ENCODE data around the gene CYP4Z1.
"Not testable (repeated sequence)": the region's sequence is repeated elsewhere in the genome, so short reads cannot be mapped to it uniquely, and the experiment has no call there.

CYP4Z1 gene

DNA sequence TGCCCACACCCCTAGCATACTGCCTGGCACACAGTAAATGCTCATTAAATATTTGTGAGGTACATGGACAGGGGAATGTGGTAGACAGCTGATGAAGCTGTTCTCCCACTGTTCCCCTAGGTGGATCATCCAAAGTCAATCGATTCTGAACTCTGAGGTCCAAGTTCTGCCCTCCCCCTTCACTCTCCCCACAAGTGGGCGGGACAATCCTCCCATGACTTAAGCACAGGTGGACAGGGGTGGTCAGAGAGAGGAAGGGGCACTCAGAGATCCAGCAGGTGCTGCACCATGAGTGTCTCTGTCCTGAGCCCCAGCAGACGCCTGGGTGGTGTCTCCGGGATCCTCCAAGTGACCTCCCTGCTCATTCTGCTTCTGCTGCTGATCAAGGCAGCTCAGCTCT lies 70.2 kb downstream of the CYP4Z1 start, which contains the start of gene CYP4A22:
Gene CYP4A22, plus strand, starts transcription at position 244 of the 400 bp plus-strand sequence. Its CDS starts 45 bp downstream, at position 289.
- Histone ChIP-seq H3K9ac (ENCODE audit: low read length) (no peak within 1 kb of the TSS), H3K36me3 (ENCODE audit: control insufficient read depth, insufficient read depth, low read length) (no peaks in the 10 kb centered on the region), H3K4me3 (ENCODE audit: low read length) (no peak within 1 kb of the TSS), H3K27ac (ENCODE audit: low read depth, low read length) (no peak within 1 kb of the TSS), H3K4me1 (ENCODE audit: control insufficient read depth, insufficient read depth, low read length) (no peaks in the 10 kb centered on the region), H3K27me3 (ENCODE audit: control insufficient read depth, insufficient read depth, low read length) (no peaks in the 10 kb centered on the region)

GRCh38 chr1:47137925-47138615 lies 71.0 kb downstream of the CYP4Z1 start:
- no peaks in the 10 kb centered on the region for H3K4me1 ChIP-seq (ENCODE audit: control insufficient read depth, insufficient read depth, low read length)
- no peak overlapping the region for H3K4me3 ChIP-seq (ENCODE audit: low read length)
- H3K36me3 ChIP-seq (ENCODE audit: control insufficient read depth, insufficient read depth, low read length): no peaks in the 10 kb centered on the region
- H3K27me3 ChIP-seq (ENCODE audit: control insufficient read depth, insufficient read depth, low read length): no peaks in the 10 kb centered on the region
- H3K27ac ChIP-seq (ENCODE audit: low read depth, low read length): no peak overlapping the region
- H3K9ac ChIP-seq (ENCODE audit: low read length): no peak overlapping the region

GRCh38 chr1:47140358-47140757 lies 73.3 kb downstream of the CYP4Z1 start:
- H3K4me3 ChIP-seq (ENCODE audit: low read length); H3K9ac ChIP-seq (ENCODE audit: low read length); H3K27me3 ChIP-seq (ENCODE audit: control insufficient read depth, insufficient read depth, low read length); H3K27ac ChIP-seq (ENCODE audit: low read depth, low read length); H3K4me1 ChIP-seq (ENCODE audit: control insufficient read depth, insufficient read depth, low read length); H3K36me3 ChIP-seq (ENCODE audit: control insufficient read depth, insufficient read depth, low read length): not testable (repeated sequence)

DNA sequence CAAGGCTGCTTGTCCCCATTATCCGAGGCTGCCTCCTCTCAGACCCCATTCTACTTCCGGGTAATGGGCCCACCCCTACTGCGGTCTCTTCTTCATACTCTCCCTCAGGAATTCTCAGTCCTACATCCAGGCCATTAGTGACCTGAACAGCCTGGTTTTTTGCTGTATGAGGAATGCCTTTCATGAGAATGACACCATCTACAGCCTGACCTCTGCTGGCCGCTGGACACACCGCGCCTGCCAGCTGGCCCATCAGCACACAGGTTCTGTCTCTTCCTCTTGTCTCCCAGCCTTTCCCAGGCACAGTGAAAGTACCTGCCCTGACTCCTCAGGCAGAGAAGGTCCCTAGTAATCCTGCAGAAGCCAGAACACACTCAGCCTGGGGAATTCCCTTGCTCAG lies 76.6 kb downstream of the CYP4Z1 start:
- H3K4me1 ChIP-seq (ENCODE audit: control insufficient read depth, insufficient read depth, low read length); H3K27ac ChIP-seq (ENCODE audit: low read depth, low read length); H3K4me3 ChIP-seq (ENCODE audit: low read length); H3K9ac ChIP-seq (ENCODE audit: low read length); H3K36me3 ChIP-seq (ENCODE audit: control insufficient read depth, insufficient read depth, low read length); H3K27me3 ChIP-seq (ENCODE audit: control insufficient read depth, insufficient read depth, low read length): not testable (repeated sequence)

- not testable (repeated sequence) for H3K4me1 ChIP-seq (ENCODE audit: control insufficient read depth, insufficient read depth, low read length); H3K4me3 ChIP-seq (ENCODE audit: low read length); H3K9ac ChIP-seq (ENCODE audit: low read length); H3K27me3 ChIP-seq (ENCODE audit: control insufficient read depth, insufficient read depth, low read length); H3K27ac ChIP-seq (ENCODE audit: low read depth, low read length); H3K36me3 ChIP-seq (ENCODE audit: control insufficient read depth, insufficient read depth, low read length)
Observed at GRCh38 chr1:47146495-47146894, 79.5 kb downstream of the CYP4Z1 start.

GRCh38 chr1:47147047-47147785 lies 80.2 kb downstream of the CYP4Z1 start:
- no peaks in the 10 kb centered on the region for H3K36me3 ChIP-seq (ENCODE audit: control insufficient read depth, insufficient read depth, low read length)
- no peak overlapping the region for H3K4me3 ChIP-seq (ENCODE audit: low read length)
- H3K27me3 ChIP-seq (ENCODE audit: control insufficient read depth, insufficient read depth, low read length): no peaks in the 10 kb centered on the region
- H3K27ac ChIP-seq (ENCODE audit: low read depth, low read length): no peak overlapping the region
- no peaks in the 10 kb centered on the region for H3K4me1 ChIP-seq (ENCODE audit: control insufficient read depth, insufficient read depth, low read length)
- H3K9ac ChIP-seq (ENCODE audit: low read length): no peak overlapping the region

DNA sequence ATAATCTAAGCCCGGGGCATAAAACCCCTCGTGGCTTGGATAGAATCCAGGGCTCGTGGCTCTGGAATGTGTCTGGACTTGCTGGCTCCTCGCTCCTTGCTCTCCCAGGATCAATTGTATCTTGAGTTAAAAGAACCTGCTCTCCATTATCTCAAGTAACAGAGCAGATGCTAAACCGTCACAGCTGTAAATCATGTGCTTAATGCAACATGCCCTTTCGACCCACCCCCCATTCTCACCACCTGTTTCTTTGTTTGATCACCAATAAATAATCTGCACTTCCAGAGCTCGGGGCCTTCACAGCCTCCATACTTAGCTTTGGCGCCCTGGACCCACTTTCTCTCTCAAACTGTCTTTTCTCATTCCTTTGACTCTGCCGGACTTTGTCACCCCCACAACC lies 82.1 kb downstream of the CYP4Z1 start:
- H3K9ac ChIP-seq (ENCODE audit: low read length); H3K4me3 ChIP-seq (ENCODE audit: low read length); H3K27me3 ChIP-seq (ENCODE audit: control insufficient read depth, insufficient read depth, low read length); H3K36me3 ChIP-seq (ENCODE audit: control insufficient read depth, insufficient read depth, low read length); H3K27ac ChIP-seq (ENCODE audit: low read depth, low read length); H3K4me1 ChIP-seq (ENCODE audit: control insufficient read depth, insufficient read depth, low read length): not testable (repeated sequence)

DNA sequence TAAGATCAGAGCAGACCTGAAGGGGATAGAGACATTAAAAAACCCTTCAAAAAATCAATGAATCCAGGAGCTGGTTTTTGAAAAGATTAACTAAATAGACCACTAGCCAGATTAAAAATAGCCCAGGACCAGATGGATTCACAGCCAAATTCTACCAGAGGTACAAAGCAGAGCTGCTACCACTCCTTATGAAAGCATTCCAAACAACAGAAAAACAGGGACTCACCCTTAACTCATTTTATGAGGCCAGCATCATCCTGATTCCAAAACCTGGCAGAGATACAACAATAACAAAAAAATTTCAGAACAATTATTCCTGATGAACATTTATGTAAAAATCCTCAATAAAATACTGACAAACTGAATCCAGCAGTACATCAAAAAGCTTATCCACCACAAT lies 89.4 kb downstream of the CYP4Z1 start:
- not testable (repeated sequence) for H3K4me1 ChIP-seq (ENCODE audit: control insufficient read depth, insufficient read depth, low read length); H3K36me3 ChIP-seq (ENCODE audit: control insufficient read depth, insufficient read depth, low read length); H3K9ac ChIP-seq (ENCODE audit: low read length); H3K27ac ChIP-seq (ENCODE audit: low read depth, low read length); H3K4me3 ChIP-seq (ENCODE audit: low read length); H3K27me3 ChIP-seq (ENCODE audit: control insufficient read depth, insufficient read depth, low read length)

GRCh38 chr1:47157957-47158356 lies 90.9 kb downstream of the CYP4Z1 start:
- H3K4me3 ChIP-seq (ENCODE audit: low read length); H3K4me1 ChIP-seq (ENCODE audit: control insufficient read depth, insufficient read depth, low read length); H3K36me3 ChIP-seq (ENCODE audit: control insufficient read depth, insufficient read depth, low read length); H3K9ac ChIP-seq (ENCODE audit: low read length); H3K27ac ChIP-seq (ENCODE audit: low read depth, low read length); H3K27me3 ChIP-seq (ENCODE audit: control insufficient read depth, insufficient read depth, low read length): not testable (repeated sequence)

GRCh38 chr1:47160716-47161115 lies 93.7 kb downstream of the CYP4Z1 start:
- Histone ChIP-seq H3K27me3 (ENCODE audit: control insufficient read depth, insufficient read depth, low read length) (no peaks in the 10 kb centered on the region), H3K4me3 (ENCODE audit: low read length) (no peak overlapping the region), H3K4me1 (ENCODE audit: control insufficient read depth, insufficient read depth, low read length) (no peaks in the 10 kb centered on the region), H3K36me3 (ENCODE audit: control insufficient read depth, insufficient read depth, low read length) (no peaks in the 10 kb centered on the region), H3K27ac (ENCODE audit: low read depth, low read length) (no peak overlapping the region), H3K9ac (ENCODE audit: low read length) (no peak overlapping the region)

DNA sequence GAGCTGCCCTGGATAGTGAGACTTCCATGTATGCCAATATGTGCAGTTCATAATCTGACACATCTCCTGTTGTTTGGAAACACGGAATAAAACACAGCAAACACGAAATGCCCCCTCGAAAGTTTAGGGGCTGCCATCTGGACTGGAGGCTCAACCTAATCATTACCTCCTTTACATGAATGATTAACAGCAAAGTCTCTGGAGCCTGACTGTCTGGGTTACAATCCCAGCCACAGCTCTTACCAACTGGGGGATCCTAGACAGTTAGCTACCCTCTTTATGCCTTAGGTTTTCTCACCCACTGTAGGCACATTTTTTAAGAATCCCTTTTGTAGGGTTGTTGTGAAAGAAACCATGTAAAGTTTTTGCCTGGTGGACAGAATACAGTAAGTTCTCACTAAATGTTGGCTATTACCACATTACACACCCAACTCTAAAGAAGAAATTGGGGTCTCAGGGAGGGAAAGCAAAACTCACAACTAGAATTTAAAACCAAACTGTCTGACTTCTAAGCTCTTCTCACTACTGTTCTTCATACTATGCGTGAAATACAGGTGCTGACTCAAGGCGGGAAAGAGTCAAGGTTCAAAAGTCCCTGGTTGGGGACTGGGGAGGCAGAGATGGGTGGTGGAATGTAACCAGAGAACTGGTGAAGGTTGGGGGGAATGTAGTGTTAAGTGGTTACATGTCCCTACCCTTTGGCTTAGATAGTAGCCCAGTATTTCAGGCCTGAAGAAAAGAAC lies 94.4 kb downstream of the CYP4Z1 start:
- no peak overlapping the region for H3K27ac ChIP-seq (ENCODE audit: low read depth, low read length)
- H3K36me3 ChIP-seq (ENCODE audit: control insufficient read depth, insufficient read depth, low read length): no peaks in the 10 kb centered on the region
- H3K9ac ChIP-seq (ENCODE audit: low read length): no peak overlapping the region
- no peaks in the 10 kb centered on the region for H3K4me1 ChIP-seq (ENCODE audit: control insufficient read depth, insufficient read depth, low read length)
- H3K27me3 ChIP-seq (ENCODE audit: control insufficient read depth, insufficient read depth, low read length): no peaks in the 10 kb centered on the region
- no peak overlapping the region for H3K4me3 ChIP-seq (ENCODE audit: low read length)

DNA sequence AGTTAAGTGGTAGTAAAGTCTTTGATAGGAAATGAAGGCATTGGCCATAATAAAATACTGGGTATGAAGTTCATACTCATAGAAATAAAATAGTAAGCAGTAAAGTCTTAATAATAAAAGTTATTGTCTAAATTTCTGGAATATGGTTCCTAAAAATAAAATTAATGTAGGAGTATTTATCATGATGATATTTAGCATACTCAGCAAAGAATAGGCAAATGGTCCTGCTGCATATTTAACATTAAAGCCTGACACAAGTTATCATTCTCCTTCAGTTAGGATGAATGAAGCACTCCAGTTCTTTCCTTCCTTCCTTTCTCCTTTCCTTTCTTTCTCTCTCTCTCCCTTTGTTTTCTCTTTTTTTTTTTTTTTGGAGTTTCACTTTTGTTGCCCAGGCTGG lies 97.5 kb downstream of the CYP4Z1 start:
- Histone ChIP-seq H3K4me3 (ENCODE audit: low read length) (no peak overlapping the region), H3K36me3 (ENCODE audit: control insufficient read depth, insufficient read depth, low read length) (no peaks in the 10 kb centered on the region), H3K27ac (ENCODE audit: low read depth, low read length) (no peak overlapping the region), H3K4me1 (ENCODE audit: control insufficient read depth, insufficient read depth, low read length) (no peaks in the 10 kb centered on the region), H3K27me3 (ENCODE audit: control insufficient read depth, insufficient read depth, low read length) (no peaks in the 10 kb centered on the region), H3K9ac (ENCODE audit: low read length) (no peak overlapping the region)

Data from rectal smooth muscle tissue (tissue), 1 donor.